LoVo (cell line): ENCODE data around the gene KLF16.
A peak's percentile ranks its signal among the peaks of the same experiment; 100 is the strongest.

Experiments used
- DNase-seq: peaks from one replicate; pipeline ENCODE4 v3.0.0-alpha.2; 2016; ENCODE audit warnings: low spot score

KLF16 gene

GRCh38 chr19:1841209-1841924 is 22.0 kb downstream of the KLF16 start:
- DNase-seq = no peak

- DNase-seq = no peak
These were observed 22.8 kb downstream of the KLF16 start for GRCh38 chr19:1840541-1841115.

GRCh38 chr19:1839658-1840540 is 23.5 kb downstream of the KLF16 start:
- no peak for DNase-seq

GRCh38 chr19:1837625-1838105 is 25.7 kb downstream of the KLF16 start:
- no peak for DNase-seq

GRCh38 chr19:1837222-1837565 is 26.2 kb downstream of the KLF16 start:
- no peak for DNase-seq

- no peak for DNase-seq
These were observed 26.7 kb downstream of the KLF16 start for GRCh38 chr19:1836458-1837221.

- no peak for DNase-seq
These were observed 29.8 kb downstream of the KLF16 start for GRCh38 chr19:1833540-1833939.

GRCh38 chr19:1832046-1832663 is 31.2 kb downstream of the KLF16 start:
- DNase-seq = no peak

GRCh38 chr19:1830978-1831377 is 32.4 kb downstream of the KLF16 start:
- no peak for DNase-seq

GRCh38 chr19:1830568-1830967 is 32.8 kb downstream of the KLF16 start:
- no peak for DNase-seq

GRCh38 chr19:1829958-1830357 is 33.4 kb downstream of the KLF16 start:
- DNase-seq = no peak

GRCh38 chr19:1828279-1829238 is 34.8 kb downstream of the KLF16 start:
- no peak for DNase-seq

- no peak for DNase-seq
These were observed 35.7 kb downstream of the KLF16 start for GRCh38 chr19:1827566-1828278.

- DNase-seq = no peak
These were observed 36.5 kb downstream of the KLF16 start for GRCh38 chr19:1826557-1827521.

- peak; percentile 45 for DNase-seq
These were observed 37.3 kb downstream of the KLF16 start for GRCh38 chr19:1825909-1826556.

- DNase-seq = no peak
These were observed 39.1 kb downstream of the KLF16 start for GRCh38 chr19:1824252-1824622.

GRCh38 chr19:1823539-1824251 is 39.7 kb downstream of the KLF16 start:
- DNase-seq = no peak

GRCh38 chr19:1823020-1823419 is 40.4 kb downstream of the KLF16 start:
- no peak for DNase-seq
